ENCODE measurements around the gene CROCC2.

The CROCC2 gene

GRCh38 chr2:241029599-241030332 is 123.6 kb downstream of the CROCC2 start:
- DNase-seq = no peak

GRCh38 chr2:241030333-241030680 is 124.2 kb downstream of the CROCC2 start:
- no peak for DNase-seq

GRCh38 chr2:241030883-241031282 is 124.7 kb downstream of the CROCC2 start:
- DNase-seq = no peak

GRCh38 chr2:241031436-241032165 is 125.5 kb downstream of the CROCC2 start:
- DNase-seq = no peak

- no peak for DNase-seq
Observed at GRCh38 chr2:241033336-241033987, 127.3 kb downstream of the CROCC2 start.

GRCh38 chr2:241033994-241034393 is 127.9 kb downstream of the CROCC2 start:
- DNase-seq = no peak

- DNase-seq = no peak
Observed at GRCh38 chr2:241034490-241035141, 128.5 kb downstream of the CROCC2 start.

- DNase-seq = no peak
Observed at GRCh38 chr2:241035142-241035817, 129.1 kb downstream of the CROCC2 start.

- DNase-seq = no peak
Observed at GRCh38 chr2:241035818-241036396, 129.8 kb downstream of the CROCC2 start.

GRCh38 chr2:241036397-241036963 is 130.3 kb downstream of the CROCC2 start:
- DNase-seq = no peak

GRCh38 chr2:241036964-241037421 is 130.9 kb downstream of the CROCC2 start:
- DNase-seq = no peak

GRCh38 chr2:241037498-241037897 is 131.4 kb downstream of the CROCC2 start:
- no peak for DNase-seq

- no peak for DNase-seq
Observed at GRCh38 chr2:241038374-241039180, 132.4 kb downstream of the CROCC2 start.

GRCh38 chr2:241039416-241039815 is 133.3 kb downstream of the CROCC2 start:
- DNase-seq = no peak

- DNase-seq = no peak
Observed at GRCh38 chr2:241040081-241040803, 134.1 kb downstream of the CROCC2 start.

- DNase-seq = no peak
Observed at GRCh38 chr2:241041589-241042158, 135.5 kb downstream of the CROCC2 start.
